HG02678 (cell line): ENCODE results near the gene PCNX3.
"Not testable (repeated sequence)": the region's sequence is repeated elsewhere in the genome, so short reads cannot be mapped to it uniquely, and the experiment has no call there.

Experiments
- ATAC-seq: cut with Tn5 transposase; IDR thresholded peaks from one replicate; pipeline ENCODE4 v1.9.1; 2021; ENCODE audit warnings: mild to moderate bottlenecking, moderate library complexity; ENCODE audit not compliant: unreplicated experiment

PCNX3 gene

DNA sequence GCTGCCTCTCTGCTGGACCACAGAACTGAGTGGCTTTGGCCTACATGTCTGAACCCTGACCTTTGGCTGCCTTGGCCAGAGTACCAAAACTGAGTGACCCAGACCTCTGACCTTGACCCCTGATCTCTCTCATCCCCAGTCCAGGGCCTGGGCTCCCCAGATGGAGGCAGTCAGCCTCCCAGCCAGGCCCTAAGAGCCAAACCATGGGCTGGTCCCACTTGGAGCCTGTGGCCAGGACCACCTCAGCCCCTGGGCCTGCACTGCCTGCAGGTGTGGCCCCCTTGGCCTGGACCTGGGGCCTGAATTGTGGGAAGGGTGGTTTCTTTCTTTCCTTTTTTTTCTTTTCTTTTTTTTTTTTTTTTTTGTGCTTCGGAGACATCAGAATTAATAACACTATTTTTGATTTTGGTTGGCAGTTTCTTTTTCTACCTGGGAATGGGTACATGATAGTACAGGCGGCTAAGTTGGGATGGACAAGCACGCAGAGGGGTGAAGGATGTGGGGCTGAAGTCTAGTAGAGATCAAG is 21.5 kb downstream of the PCNX3 start:
- ATAC-seq, result no peak

DNA sequence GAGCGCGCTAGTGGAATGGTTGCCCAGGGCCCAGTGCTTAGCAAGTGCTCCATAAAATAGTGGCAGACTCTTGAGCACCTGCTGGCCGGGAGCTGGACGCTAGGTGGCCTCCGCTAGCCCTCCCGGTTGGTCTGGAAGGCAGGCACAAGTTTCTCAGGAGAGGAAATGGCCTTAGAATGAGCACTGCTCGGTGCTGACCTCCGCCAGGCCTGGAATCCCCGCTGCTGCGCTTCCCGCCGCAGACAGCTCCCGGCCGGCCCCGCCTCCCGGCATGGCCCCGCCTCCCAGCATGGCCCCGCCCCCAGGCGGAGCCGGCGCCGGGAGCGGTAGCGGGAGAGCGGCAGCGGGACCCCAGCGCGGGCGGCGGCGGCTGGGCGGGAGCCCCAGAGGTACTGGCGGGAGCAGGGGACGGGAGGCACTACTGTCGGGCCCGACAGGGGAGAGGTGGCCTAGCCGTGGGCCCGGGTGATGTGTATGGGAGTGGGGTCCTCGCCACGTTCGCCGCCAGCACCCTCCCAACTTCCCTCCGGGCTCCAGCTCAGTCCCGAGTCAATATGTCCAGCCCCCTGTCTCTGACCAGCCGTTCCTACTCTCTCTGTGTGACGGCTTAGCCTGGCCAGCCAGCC is 22.3 kb downstream of the PCNX3 start, which contains the start of gene SIPA1:
TSS of gene SIPA1 (plus strand) at position 308 of the 626 bp plus-strand sequence. CDS start 2,821 bp downstream, outside the sequence.
- peak; percentile 51 for ATAC-seq

DNA sequence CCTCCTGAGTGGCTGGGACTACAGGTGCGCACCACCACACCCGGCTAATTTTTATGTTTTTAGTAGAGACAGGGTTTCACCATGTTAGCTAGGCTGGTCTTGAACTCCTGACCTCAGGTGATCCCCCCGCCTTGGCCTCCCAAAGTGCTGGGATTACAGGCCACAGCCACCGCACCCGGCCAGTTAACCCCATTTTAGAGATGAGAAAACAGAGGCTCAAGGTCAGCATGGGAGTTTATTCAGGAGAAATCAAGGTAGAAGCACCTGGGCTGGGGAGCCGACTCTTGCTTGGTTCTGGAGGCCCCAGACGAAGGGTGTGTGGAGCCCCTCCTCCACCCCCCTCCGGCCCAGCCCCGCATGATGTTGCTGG is 23.6 kb downstream of the PCNX3 start:
- ATAC-seq, result not testable (repeated sequence)

DNA sequence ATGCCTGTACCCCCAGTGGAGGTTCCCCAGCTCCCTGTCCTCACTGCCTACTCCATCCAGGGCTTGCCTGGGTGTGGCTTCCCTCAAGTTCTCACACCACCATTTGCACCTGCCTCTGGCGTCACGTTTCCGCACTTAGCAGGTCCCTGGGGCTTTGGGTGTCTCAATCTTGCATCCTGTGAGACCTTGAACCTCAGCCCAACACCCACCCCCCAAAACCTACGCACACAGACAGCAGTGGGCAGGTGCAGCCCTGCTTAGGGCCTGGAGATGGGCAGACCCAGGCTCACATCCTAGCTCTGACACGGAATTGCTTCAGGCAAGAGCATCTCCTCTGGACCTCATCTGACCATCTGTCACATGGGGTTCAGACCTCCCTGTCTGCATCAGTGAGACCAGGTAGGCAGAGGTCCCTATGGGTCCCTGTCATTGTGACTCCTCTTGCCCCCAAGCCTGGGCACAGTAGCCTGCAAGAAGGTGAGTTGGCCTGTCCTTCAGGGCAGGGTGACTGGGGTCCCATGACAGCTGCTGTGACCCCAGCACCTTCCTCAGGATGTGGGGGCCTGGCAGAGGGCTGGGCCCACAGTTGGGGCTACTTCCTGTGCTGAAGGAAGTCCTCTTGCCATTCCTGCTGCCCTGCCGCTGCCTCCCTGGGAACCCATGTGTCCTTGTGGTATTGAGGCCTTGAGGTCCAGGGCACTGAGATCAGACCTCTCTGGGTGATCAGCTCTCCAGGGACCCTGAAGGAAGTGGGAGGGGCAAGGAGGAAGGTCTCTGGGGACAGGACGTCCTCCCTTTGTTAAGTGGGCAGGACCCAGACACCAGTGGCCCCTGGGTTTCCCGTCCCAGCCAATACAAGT is 24.3 kb downstream of the PCNX3 start:
- ATAC-seq, result peak; percentile 52

DNA sequence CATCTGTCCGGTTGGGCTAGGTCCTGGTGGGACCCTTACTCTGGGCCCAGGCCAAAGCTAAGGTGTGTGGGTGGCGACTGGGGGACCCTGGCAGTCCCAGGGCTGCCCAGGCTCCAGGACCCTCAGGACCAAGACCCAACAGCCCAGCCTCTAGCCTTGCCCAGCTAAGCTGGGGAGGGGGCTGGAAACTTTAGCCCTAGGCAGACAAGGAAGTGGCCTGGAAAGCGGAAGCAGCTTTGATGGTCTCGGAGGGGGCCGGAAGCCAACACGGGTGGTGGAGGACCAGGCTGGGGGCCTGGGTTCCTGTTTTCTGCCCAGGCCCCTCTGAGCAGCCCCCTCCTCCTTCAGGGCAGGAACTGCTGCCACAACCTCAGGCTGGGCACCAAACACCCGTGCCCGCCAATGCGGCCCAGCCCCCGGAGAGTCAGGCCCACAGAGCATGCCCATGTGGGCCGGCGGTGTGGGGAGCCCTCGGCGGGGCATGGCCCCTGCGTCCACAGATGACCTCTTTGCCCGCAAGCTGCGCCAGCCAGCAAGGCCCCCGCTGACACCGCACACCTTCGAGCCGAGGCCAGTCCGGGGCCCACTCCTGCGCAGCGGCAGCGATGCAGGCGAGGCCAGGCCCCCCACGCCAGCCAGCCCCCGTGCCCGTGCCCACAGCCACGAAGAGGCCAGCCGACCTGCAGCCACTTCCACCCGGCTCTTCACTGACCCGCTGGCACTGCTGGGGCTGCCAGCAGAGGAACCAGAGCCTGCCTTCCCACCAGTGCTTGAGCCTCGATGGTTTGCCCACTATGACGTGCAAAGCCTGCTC is 25.1 kb downstream of the PCNX3 start:
- ATAC-seq, result peak; percentile 2

DNA sequence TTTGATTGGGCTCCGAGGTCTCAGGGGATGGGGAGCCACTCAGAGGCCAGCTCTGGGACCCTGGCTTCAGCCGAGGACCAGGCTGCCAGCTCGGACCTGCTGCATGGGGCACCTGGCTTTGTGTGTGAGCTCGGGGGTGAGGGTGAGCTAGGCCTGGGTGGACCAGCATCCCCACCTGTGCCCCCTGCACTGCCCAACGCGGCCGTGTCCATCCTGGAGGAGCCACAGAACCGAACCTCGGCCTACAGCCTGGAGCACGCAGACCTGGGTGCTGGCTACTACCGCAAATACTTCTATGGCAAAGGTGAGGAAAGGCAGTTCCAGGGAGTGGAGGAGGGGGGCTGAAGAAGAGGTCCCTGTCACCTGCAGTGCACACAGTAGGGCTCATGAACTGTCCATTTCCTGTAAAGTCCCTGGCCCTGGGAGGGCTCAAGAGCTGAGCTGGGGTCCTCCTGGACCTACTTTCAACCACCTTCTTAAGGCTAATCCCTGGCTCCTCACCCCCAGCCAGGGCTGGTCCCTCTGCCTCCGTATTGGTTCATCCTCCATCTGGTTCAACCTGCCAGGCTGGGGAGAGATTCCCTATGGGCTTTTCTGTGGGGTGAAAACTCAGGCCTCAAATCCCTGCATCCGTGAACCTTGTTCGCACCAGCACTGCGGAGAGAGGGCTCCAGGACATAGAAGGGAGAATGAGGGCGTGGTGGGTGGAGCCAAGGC is 25.9 kb downstream of the PCNX3 start:
- ATAC-seq, result no peak

DNA sequence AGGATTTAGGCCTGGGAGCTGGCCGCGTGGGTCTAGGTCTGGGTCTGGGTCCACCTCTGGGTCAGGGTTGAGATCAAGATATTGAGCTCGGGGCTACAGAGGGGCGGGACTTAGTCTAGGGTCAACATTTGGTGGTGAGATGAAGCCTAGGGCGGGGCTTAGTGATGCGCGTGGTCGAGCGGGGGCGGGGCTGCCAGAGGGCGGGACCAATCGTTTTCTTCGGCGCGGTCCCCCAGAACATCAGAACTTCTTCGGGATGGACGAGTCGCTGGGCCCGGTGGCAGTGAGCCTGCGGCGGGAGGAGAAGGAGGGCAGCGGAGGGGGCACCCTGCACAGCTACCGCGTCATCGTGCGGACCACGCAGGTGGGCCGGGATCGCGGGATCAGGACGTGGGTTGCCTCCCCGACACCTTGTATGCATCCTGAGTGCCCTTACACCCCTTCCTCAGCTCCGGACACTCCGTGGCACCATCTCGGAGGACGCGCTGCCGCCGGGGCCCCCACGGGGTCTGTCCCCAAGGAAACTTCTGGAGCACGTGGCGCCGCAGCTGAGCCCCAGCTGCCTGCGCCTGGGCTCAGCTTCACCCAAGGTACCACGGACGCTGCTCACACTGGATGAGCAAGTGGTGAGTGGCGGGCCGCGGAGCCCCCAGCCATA is 26.6 kb downstream of the PCNX3 start:
- ATAC-seq, result no peak

DNA sequence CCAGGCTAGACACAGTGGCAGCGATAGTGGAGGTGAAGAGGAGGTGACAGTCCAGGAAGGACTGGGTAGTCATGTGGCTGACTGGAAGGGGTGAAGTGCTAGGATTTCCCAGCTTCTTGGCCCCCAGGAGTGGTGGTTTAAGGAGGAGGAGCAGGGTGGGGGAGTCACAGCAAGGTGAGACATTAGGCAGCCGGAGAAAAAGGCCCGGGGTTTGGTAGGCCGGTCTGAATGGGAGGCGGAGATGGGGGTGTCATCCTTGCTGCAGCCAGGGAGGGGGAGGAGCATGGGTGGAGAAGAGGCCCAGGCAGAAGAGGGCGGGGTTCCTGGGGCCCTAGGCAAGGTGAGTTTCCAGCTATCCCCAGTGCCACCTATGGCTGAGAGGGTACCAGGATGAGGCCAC is 28.4 kb downstream of the PCNX3 start:
- no peak for ATAC-seq

DNA sequence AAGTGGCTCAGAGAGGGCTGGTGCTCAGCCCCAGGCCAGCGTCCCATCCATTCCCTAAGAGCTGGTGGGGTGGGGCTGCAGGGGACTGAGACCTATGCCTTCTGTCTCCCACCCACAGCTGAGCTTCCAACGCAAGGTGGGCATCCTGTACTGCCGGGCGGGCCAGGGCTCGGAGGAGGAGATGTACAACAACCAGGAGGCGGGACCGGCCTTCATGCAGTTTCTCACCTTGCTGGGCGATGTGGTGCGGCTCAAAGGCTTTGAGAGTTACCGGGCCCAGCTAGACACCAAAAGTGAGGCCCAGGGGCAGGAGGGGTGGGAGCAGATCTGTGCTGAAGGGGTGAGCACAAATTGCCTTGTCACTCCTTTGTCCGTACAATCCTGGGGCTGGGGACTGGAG is 29.3 kb downstream of the PCNX3 start:
- ATAC-seq, result no peak

DNA sequence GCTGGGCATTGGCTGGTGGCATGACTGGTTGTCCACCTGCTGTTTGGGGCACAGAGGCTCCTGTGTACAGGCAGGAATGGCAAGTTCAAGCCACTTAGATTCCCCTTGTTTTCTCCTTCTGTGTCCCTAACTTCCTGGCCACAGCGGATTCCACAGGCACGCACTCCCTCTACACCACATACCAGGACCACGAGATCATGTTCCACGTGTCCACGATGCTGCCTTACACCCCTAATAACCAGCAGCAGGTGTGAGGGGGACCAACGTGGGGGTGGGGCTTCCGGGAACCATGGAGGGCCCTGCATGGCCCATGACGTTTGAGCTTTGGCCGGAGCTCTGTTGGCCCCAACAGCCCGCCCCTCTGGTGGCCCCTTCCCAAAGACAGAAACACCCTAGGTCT is 30.1 kb downstream of the PCNX3 start:
- no peak for ATAC-seq

DNA sequence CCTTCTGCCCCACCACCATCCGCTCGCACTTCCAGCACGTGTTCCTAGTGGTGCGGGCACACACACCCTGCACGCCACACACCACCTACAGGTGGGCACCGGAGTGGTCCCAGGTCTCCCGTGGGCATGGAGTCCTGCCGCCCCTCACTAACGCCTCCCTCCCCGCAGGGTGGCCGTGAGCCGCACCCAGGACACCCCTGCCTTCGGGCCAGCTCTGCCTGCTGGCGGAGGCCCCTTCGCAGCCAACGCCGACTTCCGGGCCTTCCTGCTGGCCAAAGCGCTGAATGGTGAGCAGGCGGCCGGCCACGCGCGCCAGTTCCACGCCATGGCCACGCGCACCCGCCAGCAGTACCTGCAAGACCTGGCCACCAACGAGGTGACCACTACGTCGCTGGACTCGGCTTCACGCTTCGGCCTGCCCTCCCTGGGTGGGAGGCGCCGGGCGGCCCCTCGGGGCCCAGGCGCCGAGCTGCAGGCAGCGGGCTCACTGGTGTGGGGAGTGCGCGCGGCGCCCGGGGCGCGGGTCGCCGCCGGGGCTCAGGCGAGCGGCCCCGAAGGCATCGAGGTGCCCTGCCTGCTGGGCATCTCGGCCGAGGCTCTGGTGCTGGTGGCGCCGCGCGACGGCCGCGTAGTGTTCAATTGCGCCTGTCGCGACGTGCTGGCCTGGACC is 30.8 kb downstream of the PCNX3 start:
- no peak for ATAC-seq

DNA sequence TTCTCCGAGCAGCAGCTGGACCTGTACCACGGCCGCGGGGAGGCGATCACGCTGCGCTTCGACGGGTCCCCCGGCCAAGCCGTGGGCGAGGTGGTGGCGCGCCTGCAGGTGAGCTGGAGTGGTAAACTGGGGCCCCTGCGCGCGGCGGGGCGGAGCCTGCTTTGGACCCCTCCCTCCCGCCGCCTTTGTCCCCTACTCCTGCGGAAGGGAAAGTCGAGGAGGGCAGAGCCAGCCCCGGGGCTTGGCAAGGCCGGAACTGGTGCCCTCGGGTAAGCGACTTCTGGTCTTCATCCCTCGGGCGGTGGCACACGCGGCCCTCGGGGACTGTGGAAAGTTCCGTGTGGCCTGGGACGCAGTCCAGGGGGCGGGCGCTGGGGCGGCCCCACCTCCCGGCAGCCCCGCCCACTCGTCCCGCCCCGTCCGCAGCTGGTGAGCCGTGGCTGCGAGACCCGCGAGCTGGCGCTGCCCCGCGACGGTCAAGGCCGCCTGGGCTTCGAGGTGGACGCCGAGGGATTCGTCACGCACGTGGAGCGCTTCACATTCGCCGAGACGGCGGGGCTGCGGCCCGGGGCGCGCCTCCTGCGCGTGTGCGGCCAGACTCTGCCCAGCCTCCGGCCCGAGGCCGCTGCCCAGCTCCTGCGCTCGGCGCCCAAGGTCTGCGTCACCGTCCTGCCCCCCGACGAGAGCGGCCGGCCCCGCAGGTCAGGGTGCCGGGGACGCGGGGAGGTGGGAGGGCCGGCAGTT is 31.6 kb downstream of the PCNX3 start:
- ATAC-seq, result no peak

DNA sequence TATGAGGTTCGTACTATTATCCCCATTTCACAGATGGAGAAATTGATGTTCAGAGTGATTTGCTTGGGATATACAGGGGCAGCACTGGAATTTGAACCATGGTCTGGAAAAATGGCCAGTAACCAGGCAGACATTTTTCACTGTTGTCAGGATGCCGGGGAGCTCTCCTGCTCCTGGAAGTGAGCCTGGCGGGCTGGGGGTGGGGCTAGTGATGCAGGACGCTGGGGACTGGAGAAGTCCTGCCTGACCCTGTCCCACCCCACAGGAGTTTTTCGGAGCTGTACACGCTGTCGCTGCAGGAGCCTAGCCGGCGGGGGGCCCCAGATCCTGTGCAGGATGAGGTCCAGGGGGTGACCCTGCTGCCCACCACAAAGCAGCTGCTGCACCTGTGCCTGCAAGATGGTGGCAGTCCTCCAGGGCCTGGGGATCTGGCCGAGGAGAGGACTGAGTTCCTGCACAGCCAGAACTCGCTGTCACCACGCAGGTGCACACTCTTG is 33.5 kb downstream of the PCNX3 start:
- no peak for ATAC-seq

DNA sequence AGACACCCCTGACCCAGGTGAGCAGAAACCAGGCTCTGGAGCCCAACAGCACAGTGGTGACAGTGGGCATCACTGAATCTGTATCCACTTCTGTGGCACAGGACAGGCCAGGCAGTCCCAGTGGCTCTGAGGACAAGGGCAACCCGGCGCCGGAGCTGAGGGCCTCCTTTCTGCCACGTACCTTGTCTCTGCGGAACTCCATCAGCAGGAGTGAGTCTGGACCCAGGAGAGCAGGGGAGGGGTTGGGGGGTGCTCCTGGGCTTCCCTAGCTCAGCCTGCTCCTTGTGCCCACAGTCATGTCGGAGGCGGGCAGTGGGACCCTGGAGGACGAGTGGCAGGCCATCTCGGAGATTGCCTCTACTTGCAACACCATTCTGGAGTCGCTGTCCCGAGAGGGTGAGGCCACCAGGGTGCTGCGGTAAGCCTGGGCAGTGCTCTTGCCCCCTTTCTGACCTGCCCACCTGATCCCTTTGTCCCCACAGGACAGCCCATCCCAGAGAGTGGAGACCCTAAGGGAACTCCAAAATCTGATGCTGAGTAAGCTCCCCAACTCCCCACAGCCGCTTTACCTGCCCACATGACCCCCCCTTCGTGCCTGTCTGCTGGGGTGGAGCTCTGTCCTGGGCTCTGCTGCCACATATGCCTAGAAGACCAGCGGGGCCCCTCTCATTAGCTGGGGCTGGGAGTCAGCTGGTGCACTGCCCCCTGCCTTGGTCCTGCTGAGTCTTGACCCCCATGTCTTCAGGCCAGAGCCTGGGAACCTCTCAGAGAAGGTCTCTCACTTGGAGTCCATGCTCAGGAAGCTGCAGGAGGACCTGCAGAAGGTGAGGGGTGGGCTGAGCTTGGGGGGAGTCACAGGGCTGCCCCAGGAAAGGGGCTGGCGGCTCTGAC is 34.3 kb downstream of the PCNX3 start:
- ATAC-seq, result no peak

DNA sequence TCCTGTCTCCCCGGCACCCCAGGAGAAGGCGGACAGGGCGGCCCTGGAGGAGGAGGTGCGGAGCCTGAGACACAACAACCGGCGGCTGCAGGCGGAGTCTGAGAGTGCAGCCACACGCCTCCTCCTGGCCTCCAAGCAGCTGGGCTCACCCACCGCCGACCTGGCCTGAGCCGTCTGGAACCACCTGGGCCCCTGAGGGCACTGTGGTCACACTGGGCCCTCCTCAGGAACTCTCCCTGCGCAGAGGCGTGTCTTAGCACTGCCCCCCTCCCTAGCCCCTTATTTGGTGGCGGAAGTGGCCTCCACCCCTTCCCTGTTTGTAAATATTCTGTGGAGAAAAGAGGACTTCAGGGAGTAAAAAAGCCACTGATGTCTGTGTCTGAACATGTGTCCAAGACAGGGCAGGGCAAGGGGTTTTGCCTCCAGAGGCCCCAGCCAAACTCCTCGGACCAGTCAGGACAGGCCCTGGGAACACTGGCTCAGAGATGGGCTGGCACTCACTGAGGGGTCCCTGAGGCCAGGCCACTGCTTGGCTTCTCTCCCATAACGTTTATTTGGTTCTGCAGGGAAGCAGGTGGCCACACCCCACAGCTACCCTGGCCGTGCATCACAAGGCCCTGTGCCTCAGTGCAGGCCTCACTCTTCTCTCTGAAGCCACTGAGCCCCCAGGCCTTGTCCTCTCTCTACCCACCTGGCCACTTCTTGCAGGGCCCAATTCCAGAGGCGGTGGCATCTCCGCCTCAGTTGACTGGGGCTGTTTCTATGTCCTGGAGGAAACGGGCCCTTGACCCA is 35.2 kb downstream of the PCNX3 start:
- ATAC-seq, result no peak

DNA sequence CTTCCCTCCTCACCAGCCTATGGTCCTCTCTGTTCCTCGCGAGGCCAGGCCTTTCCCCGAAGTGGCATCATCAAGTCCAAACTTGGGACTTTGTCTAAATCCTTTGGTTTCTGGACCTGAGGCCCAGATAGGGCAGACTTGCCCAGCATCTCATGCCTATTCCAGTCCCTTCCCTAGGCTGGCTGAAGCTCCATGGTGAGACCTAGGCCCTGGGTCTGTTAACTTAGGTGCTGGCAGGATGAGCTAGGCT is 35.7 kb downstream of the PCNX3 start:
- no peak for ATAC-seq
